ENCODE measurements around the gene VARS1.
"Not testable (repeated sequence)": the region's sequence is repeated elsewhere in the genome, so short reads cannot be mapped to it uniquely, and the experiment has no call there.

DNA sequence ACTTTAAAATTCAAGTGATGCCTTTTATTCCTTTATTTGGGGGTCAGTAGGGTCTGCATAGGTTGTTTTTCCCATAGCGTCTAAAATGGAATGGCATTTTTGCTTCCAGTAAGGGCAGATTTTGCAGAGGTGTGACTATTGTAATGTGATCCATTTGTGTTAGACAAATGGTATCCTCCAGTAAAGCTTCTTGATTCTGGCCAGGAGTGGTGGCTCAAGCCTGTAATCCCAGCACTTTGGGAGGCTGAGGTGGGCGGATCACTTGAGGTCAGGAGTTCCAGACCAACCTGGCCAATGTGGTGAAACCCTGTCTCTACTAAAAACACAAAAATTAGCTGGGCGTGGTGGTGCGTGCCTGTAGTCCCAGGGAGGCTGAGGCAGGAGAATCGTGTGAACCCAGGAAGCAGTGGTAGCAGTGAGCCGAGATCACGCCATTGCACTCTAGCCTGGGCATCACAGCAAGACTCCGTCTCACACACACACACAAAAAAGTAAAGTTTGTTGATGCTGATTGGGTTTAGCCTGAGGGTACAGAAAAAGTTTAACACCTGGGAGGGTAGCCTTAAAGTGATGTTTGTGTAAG is 22.5 kb upstream of the VARS1 start:
- TF ChIP-seq, protein P1, sequence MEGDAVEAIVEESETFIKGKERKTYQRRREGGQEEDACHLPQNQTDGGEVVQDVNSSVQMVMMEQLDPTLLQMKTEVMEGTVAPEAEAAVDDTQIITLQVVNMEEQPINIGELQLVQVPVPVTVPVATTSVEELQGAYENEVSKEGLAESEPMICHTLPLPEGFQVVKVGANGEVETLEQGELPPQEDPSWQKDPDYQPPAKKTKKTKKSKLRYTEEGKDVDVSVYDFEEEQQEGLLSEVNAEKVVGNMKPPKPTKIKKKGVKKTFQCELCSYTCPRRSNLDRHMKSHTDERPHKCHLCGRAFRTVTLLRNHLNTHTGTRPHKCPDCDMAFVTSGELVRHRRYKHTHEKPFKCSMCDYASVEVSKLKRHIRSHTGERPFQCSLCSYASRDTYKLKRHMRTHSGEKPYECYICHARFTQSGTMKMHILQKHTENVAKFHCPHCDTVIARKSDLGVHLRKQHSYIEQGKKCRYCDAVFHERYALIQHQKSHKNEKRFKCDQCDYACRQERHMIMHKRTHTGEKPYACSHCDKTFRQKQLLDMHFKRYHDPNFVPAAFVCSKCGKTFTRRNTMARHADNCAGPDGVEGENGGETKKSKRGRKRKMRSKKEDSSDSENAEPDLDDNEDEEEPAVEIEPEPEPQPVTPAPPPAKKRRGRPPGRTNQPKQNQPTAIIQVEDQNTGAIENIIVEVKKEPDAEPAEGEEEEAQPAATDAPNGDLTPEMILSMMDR (IDR thresholded peaks at IDR 0.05) = not testable (repeated sequence)
- TF ChIP-seq POLR2A, EP300, POLR2AphosphoS5 (IDR thresholded peaks at IDR 0.05): not testable (repeated sequence)

All from sigmoid colon (tissue), 4 donors.